Ovary (tissue), 9 donors: ENCODE data around the gene PROX1. TPM values are rescaled to one million over a fixed set of nuclear protein-coding genes. Genes with fewer than 3 reads are reported as not detected.
A peak's percentile ranks its signal among the peaks of the same experiment; 100 is the strongest.

ENCODE experiments used
- DNase-seq, 5 donors: peaks; one replicate each; pipeline ENCODE4 v3.0.0-alpha.2; 2019 to 2020
- H3K27ac ChIP-seq, 2 donors: fragments of 200-600 bp; one replicate each; pipeline versions ENCODE4 v1.5.1 to v1.8.0; 2019 to 2022
- H3K27me3 ChIP-seq: fragments of 200-600 bp; one replicate; pipeline ENCODE4 v1.8.0; 2022
- H3K36me3 ChIP-seq: fragments of 200-600 bp; sonication (generic); one replicate; pipeline ENCODE4 v1.5.1; 2019
- H3K4me1 ChIP-seq: one replicate; pipeline ENCODE4 v1.8.1; 2013; ENCODE audit warnings: mild to moderate bottlenecking, moderate library complexity; ENCODE audit not compliant: insufficient read depth
- H3K4me3 ChIP-seq: fragments of 200-600 bp; sonication (generic); one replicate; pipeline ENCODE4 v1.5.1; 2017
- H3K9me3 ChIP-seq, 2 donors: fragments of 200-600 bp in 1 of 2; sonication (generic) in 1 of 2; one replicate each; pipeline versions ENCODE4 v1.5.1 to v1.8.1; 2013 to 2019; ENCODE audit warnings: mild to moderate bottlenecking in 1 of 2, moderate library complexity in 1 of 2
- CTCF ChIP-seq, 3 donors: fragments of 450-650 bp in 2 of 3; fragments of 200-600 bp in 1 of 3; IDR thresholded peaks; one replicate each; pipeline versions ENCODE4 v1.5.1 to v1.8.0; 2016 to 2022; ENCODE audit warnings: antibody characterized with exemption in 3 of 3, mild to moderate bottlenecking in 1 of 3
- EP300 ChIP-seq: sonication (generic); formaldehyde crosslinking; IDR thresholded peaks from one replicate; pipeline ENCODE4 v1.6.1; 2017; ENCODE audit warnings: antibody characterized with exemption
- POLR2A ChIP-seq: fragments of 450-650 bp; IDR thresholded peaks from one replicate; pipeline ENCODE4 v1.6.1; 2017; ENCODE audit warnings: antibody characterized with exemption, mild to moderate bottlenecking, moderate library complexity
- WGBS, 3 donors: extraction: QIAGEN DNeasy Blood & Tissue Kit in 1 of 3; methylation state at CpG; one replicate each; pipeline versions ENCODE4 v1.1.5 to v1.1.7; 2013 to 2017; 5-methylcytosine and 5-hydroxymethylcytosine counted together
- intact Hi-C, 4 donors: fragments of 100-400 bp; cut with DNase I; formaldehyde crosslinking; loops; one replicate each; pipeline versions ENCODE4 v1.11.0 to v1.15.1; 2022 to 2023
- polyA plus RNA-seq, 2 donors: library from polyadenylated mRNA; stranded (reverse); fragments of 200-250 nt in 1 of 2; fragments of 350-450 nt in 1 of 2; fragmentation: Illumina TruSeq in 1 of 2; extraction: RNeasy Lipid Tissue Mini Kit (QIAGEN cat#74804) in 1 of 2; gene quantifications; one replicate each; pipeline ENCODE4 v1.2.3, GENCODE V29; 2013 to 2014
- total RNA-seq, 7 donors: library from RNA; depleted of rRNA in 2 of 7; stranded (reverse); fragments of >200 nt in 2 of 7; fragmentation: NEBNext Ultra II Directional in 3 of 7; extraction: Animal tissue kit (Norgen Biotek cat#: 25700) in 3 of 7; gene quantifications; one replicate each; pipeline versions ENCODE4 v1.1.0 to v1.2.4, GENCODE V29; 2016 to 2023
- donor health status: DM: no; HTN: no; CAD: no; lungs with moderate emphysema.
- donor health status: DM: no; HTN: no; CAD: no.
- donor health status: Bipolar disorder and iron deficiency.
- donor health status: DM: yes; HTN: yes; CAD: no.
- donor health status: DM: no; HTN: no; CAD: no.
- donor health status: DM: yes; HTN: yes; CAD: no.

Gene PROX1
- total and polyA plus RNA-seq, 9 donors = 3.6 to 23.6 (median 13.2) TPM

GRCh38 chr1:213979751-213980586, 7.8 kb upstream of the PROX1 start:
- Histone ChIP-seq H3K4me3 (no peak overlapping the region), H3K9me3 (no peaks in the 10 kb centered on the region), H3K4me1 (peaks cover 8% of the 10 kb centered on the region), H3K36me3 (no peaks in the 10 kb centered on the region), H3K27ac (no peak overlapping the region), H3K27me3 (no peaks in the 10 kb centered on the region)
- no peak for DNase-seq
- TF ChIP-seq CTCF (IDR thresholded peaks at IDR 0.05) = no peak
- TF ChIP-seq EP300 = no peak
- no peak for TF ChIP-seq POLR2A
- intact Hi-C loops = no loop called here
- 11 to 19% (median 12%) methylated on average over 45 to 48 of the region's 48 CpGs for WGBS, 3 donors

GRCh38 chr1:213980906-213981305, 6.9 kb upstream of the PROX1 start:
- TF ChIP-seq EP300 (no peak), CTCF (IDR thresholded peaks at IDR 0.05) (no peak), POLR2A (no peak)
- Histone ChIP-seq H3K27ac (no peak overlapping the region), H3K9me3 (no peaks in the 10 kb centered on the region), H3K27me3 (no peaks in the 10 kb centered on the region), H3K36me3 (no peaks in the 10 kb centered on the region), H3K4me1 (peaks cover 13% of the 10 kb centered on the region), H3K4me3 (no peak overlapping the region)
- 76 to 92% (median 91%) methylated on average over 4 of the region's 4 CpGs for WGBS, 3 donors
- intact Hi-C loops = no loop called here
- DNase-seq = no peak

GRCh38 chr1:213982289-213982671, 5.5 kb upstream of the PROX1 start:
- TF ChIP-seq POLR2A (no peak), CTCF (IDR thresholded peaks at IDR 0.05) (no peak), EP300 (no peak)
- no peak overlapping the region for H3K4me3 ChIP-seq
- no peaks in the 10 kb centered on the region for H3K9me3 ChIP-seq
- no peaks in the 10 kb centered on the region for H3K27me3 ChIP-seq
- H3K36me3 ChIP-seq = no peaks in the 10 kb centered on the region
- peaks cover 13% of the 10 kb centered on the region for H3K4me1 ChIP-seq
- DNase-seq = no peak
- intact Hi-C loops = no loop called here
- WGBS, 3 donors = 18 to 26% (median 23%) methylated on average over 8 of the region's 8 CpGs
- H3K27ac ChIP-seq = no peak overlapping the region

GRCh38 chr1:213982672-213983492, 4.9 kb upstream of the PROX1 start:
- Histone ChIP-seq H3K27ac (no peak overlapping the region), H3K4me1 (peaks cover 13% of the 10 kb centered on the region), H3K27me3 (no peaks in the 10 kb centered on the region), H3K4me3 (peak overlapping the region; percentile 14), H3K36me3 (no peaks in the 10 kb centered on the region), H3K9me3 (no peaks in the 10 kb centered on the region)
- TF ChIP-seq EP300 = no peak
- no peak for TF ChIP-seq CTCF (IDR thresholded peaks at IDR 0.05)
- TF ChIP-seq POLR2A = no peak
- peak in 3 of 5 donors; percentile 17 to 44 (median 34) for DNase-seq
- WGBS, 3 donors = 2 to 3% (median 3%) methylated on average over 39 to 79 of the region's 79 CpGs
- intact Hi-C loops = no loop called here
